KBM-7 (cell line): ENCODE results near the gene VPS11.

Source experiments
- DNase-seq: peaks from one replicate; pipeline ENCODE4 v3.0.0-alpha.2; 2015
- in situ Hi-C: fragments of 300-500 bp; cut with MboI; formaldehyde crosslinking; loops from 2 replicates; pipeline ENCODE4 v1.14.3; 2020; ENCODE audit warnings: low sequenced_read_pairs, low pct_unique_long_range_greater_than_20kb, mixed read lengths

The VPS11 gene

DNA sequence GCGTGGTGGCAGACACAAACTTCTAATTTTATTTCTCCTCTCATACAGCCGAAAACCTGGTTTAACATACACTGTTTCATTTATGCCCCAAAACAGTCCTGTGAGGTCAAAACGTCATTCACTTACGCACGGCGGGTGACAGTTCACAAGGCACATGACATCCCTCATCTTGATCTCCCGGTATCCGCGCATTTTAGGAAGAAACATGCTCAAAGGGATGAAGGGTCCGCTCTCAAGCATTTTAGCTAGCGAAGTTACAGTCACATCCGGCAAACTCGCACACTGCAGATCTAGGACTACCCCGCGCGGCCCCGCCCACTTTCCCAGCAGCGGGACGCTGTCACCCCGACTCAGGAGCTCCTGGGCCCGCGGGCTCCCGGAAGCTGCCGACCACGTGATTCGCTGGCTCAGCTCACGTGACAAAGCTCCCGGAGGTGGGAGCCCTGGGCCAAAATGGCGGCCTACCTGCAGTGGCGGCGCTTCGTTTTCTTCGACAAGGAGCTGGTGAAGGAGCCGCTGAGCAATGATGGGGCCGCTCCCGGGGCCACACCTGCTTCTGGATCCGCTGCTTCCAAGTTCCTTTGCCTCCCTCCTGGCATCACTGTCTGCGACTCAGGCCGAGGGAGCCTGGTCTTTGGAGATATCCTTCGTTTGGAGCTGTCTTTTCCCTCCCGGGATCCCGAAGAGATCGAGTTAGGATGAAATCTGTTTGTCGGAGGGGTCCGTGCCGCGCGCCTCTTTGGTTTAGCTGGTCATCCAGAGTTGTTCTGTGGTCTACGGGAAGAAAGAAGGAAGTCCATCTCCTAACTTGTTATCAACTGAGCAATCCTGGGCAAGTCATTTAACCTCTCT is at the start of gene VPS11:
Gene VPS11, plus strand, starts transcription at position 448 of the 852 bp plus-strand sequence. Its CDS starts 6 bp downstream, at position 454.
- in situ Hi-C loops, result no loop called here

DNA sequence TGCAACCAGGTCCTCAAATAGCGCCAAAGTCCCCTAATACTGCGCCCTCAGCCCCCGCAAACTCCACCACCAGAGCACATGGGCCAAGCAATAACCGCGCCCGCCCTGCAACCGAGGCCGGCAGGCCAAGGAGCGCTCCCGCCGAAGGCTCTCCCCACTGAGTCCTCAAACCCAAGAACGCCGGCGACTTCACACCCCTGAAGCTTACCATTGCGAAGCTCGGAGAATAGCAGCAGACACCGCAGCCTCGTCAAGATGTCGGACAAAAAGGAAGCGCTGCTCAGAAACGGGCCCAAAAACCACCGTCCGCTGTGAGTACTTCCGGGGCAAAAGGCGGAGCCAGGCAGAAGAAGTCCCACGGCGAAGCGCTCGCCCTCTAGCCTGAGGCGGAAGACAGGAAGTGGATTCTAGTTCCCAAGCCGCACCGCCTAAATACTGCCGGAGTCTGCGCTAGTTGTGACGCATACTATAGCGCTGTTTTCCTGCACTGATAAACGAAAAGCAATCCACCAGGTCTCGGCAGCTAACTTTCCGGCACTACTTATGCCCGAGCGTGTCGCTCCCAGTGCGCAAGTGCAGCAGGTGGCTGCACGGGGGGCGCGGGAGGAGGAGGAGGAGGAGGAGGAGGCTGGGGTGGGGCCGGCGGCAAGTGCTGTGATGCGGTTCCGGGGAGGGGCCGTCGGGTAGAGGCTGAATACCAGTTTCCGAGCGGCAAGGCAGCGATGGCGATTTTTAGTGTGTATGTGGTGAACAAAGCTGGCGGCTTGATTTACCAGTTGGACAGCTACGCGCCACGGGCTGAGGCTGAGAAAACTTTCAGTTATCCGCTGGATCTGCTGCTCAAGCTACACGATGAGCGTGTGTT is 49.3 kb upstream of the VPS11 start, which contains the start of the genes RPS25 and TRAPPC4:
Gene RPS25, minus strand, starts transcription at position 270 of the 865 bp plus-strand sequence. Its CDS starts 59 bp downstream, at position 211.
Gene TRAPPC4, plus strand, starts transcription at position 693 of the 865 bp plus-strand sequence. Its CDS starts 30 bp downstream, at position 723.
- in situ Hi-C loops, result no loop called here
- DNase-seq, result peak; percentile 97

More for the DNA sequence above, at the start of gene VPS11:
- DNase-seq, result peak; percentile 94

DNA sequence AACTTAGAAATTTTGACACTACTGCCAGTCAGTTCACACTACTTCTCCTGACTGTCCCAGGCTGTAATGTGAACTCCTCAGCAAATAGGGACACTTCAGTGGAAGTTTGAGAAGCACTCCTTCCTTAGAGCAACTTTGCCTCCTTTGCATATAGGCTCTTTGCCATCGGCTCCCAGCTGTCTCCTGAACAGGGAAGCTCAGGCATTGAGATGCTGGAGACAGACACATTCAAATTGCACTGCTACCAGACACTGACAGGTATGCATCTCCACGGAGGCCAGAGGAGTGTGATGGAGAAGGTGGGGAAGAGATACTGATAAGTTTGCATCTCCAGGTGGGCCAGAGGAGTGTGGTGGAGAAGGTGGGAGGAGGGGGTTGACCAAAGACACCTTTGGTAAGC is 47.6 kb upstream of the VPS11 start:
- DNase-seq, result no peak
- in situ Hi-C loops, result no loop called here

DNA sequence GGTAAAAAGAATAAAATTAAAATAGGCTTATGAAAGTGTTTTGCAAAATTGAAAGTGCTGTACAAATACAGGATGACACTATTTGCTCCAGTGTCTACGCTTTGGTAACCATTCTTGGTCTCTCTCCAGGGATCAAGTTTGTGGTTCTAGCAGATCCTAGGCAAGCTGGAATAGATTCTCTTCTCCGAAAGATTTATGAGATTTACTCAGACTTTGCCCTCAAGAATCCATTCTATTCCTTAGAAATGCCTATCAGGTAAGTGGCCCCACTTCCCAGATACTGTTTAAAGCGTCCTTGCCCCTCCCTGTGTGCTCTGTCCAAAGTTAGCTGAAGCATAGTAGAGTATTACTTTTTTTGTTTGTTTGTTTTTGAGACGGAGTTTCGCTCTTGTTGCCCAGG is 46.0 kb upstream of the VPS11 start:
- DNase-seq, result no peak
- in situ Hi-C loops, result no loop called here

DNA sequence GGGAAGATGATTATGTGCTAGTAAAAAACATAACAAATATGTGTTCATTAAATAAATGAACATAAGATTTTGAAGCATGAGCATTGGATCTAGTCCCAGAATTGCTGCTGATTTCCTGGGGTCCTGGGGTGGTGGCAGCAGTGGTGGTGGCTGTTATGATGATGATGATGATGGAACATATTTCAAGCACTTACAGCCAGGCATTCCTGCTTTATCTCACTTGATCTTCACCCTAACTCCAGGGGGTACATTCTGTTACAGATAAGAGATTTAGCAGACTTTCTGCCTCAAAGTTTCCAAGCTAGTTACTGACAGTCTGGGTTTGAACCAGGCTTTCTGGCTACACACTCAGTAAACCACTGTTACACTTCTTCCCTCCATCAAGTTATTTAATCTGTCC is 43.9 kb upstream of the VPS11 start:
- in situ Hi-C loops, result no loop called here
- no peak for DNase-seq

DNA sequence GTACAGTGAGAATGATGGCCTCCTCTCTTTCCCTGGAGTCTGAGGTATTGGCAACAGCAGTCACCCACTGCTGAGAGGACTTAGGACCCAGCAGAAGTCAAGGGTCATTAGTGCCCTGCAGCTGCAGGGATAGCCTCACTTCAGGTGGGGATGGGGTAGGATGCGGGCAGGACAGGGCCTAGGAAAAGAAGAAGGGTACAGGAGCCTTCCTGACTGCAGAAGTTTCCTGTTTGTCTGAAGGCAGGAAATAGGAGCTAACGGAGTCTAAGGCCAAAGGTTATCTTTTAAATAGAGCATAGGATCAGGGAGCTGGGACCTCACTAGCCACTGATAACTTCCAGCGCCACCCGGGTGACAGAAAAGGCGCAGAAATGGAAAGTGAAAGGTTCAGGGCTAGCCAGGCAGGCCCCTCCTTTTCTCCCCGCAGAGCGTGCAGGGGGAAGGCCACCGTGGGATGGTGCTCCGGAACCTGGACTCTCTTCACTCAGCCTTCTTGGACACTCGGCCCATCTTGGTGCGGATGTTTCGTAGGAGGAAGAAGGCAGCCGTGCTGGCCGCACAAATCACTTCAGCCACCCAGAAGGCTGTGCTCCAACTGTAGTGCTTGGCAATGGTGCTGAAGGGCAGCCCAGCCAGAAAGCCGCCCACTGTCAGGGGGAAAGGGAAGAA is 43.1 kb upstream of the VPS11 start:
- no peak for DNase-seq

DNA sequence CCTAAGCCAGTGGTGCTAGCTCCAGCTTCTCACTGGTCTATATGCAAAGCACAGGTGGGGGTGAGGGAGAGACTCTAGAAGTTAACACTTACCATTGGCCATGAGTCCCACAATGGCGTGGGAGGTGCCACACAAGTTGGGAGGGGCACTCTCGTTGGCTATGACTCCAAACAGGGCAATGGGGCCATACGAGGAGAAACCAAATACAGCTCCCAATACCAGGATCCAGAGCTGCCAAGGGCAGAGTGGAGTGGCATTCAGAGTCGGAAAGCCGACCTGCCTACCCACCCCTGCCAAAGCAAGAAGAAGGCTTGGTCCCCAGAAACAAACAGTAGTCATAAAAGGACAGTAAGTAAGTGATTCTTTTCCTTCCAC is 42.5 kb upstream of the VPS11 start:
- in situ Hi-C loops, result no loop called here
- no peak for DNase-seq

More for the DNA sequence above, 43.1 kb upstream of the VPS11 start:
- in situ Hi-C loops, result no loop called here

DNA sequence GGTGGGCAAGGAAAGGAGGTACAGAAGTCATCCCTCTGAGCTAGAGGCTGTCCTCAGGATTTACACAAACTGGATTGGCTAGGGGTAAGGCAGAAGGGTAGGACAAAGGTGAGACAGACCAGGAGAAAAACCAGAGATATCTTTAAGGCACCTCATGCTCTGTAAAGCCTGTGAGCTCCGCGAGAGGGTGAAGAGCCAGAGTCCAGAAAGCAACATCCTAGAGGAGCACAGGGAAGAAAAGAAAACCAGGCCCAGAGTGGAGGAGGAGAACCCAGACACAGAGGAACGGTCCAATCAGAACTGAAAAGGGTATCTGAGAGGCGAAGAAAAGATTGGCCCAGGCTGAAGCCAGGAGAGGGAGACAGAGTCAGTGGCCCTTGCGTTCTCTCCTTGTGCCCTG is 42.1 kb upstream of the VPS11 start:
- in situ Hi-C loops, result no loop called here

DNA sequence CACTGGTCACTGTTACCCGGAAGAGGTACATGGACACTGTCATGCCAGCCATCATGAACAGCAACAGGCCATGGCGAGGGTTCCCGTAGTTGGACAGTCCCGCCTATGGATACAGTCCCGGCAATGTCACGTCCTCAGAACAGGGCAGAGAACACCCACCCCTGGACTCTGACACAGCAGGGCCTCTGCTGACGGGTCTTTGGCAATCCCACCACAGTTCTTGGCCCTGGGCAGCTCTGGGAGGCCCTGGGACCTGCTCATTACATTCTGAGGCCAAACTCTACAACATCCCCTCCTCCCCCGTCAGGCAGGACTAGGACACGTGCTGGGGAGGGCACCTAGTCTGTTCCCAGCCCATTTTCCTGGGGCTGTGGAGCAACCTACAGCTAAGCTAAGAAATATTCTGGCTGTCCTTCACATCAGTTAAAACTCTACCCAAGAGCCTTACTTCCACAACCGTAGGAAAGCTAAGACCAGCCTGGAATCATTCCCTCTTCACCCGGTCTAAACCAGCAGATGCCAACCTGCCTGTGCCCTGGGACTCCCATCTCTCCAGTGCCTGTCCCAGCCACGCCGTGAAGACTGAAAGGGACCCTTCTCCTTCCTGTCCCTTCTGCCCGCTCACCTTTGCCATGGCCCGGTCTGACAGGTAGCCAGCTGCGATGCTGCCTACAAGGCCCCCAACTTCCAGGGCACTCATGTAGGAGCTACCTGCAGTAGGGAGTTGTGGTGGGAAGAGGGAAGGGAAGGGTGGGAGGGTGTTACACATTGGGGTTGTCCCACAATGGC is 41.4 kb upstream of the VPS11 start:
- in situ Hi-C loops, result no loop called here
- DNase-seq, result no peak

More for the DNA sequence above, 42.1 kb upstream of the VPS11 start:
- DNase-seq, result no peak

DNA sequence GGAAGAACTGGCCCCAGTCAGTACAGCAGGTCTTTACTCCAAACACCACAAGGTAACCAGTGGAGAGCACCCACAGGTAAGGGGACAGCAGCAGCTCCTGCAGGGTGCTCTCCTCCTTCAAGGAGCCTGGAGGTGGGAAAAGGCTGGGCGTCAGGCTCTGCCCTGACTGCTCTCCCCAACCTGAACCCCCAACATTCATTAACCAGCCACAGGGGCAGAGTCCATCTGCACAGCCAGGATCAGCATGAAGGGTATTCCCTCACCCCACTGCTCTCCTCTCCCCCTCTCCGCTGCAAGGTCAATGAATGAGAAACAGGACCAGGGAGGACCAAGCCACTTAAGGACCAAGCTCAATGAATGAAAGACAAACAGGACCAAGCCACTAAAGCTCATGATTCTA is 40.6 kb upstream of the VPS11 start:
- in situ Hi-C loops, result no loop called here
- no peak for DNase-seq

DNA sequence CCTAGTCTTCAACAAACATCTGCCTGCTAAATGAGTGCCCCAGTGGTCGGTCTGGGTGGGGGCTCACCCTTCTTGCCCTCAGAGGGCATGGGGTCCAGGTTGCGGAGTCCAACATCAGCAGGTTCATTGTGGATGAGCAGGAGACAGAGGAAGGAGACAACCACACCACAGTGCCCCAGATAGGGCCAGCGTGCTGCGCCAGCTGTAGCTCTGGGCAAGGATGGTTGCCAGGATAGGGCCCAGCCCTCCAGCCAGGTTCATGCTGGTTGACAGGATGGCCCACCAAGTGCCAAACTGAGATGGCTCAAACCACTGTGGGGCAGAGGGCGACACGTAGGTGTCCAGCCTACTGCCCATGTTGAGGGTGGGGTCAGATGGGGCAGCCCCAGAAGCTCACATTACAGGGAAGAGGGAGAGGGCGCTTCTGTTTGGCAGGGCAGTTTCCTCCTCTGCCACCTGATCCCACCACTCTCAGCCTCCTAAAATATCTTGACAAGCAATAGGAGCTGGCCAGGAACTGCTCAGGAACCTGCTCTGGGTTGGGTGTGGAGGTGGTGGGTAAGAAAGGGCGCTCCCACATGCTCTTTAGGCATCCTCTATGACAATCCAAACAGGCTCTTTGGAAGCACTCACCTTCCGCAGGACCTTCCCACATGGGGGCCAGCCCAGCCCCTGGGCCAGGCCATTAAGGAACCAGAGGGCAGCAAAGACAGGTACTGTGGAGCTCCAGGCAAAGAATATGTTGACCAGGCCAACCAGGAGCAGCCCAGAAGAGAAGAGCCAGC is 39.9 kb upstream of the VPS11 start:
- in situ Hi-C loops, result no loop called here
- DNase-seq, result no peak

DNA sequence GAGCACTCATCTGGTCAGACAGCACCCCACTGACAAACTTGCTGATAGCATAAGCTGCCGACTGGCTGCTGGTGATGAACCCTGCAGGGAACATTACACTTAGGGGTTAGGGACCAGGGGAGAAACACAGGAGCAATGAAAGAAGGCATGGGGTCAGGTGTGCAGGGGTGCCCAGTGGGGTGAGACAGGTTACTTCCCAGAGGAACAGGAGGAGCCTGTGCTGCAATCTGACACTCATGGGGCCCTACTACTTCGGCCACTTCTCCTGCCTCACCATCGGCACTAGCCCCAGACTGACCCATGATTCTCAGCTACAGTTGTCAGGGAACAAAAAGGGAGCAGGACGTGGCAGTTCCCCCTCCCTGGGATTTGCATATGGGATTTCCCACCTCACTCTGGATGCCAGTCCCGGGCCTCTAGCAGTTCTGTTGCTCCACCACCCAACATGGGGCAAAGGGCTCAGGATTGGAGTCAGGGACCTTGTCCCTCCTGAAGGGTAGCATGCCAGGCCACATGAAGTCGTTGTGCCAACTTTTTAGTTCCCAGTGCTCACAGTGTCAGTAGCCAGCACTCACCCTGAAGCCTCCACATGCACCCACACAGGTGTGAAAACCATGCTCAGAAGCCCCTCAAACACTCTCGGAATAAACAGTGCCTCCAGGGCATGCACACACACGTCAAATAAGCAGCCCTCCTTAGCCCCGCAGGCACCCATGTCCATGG is 39.1 kb upstream of the VPS11 start:
- in situ Hi-C loops, result no loop called here
- no peak for DNase-seq

DNA sequence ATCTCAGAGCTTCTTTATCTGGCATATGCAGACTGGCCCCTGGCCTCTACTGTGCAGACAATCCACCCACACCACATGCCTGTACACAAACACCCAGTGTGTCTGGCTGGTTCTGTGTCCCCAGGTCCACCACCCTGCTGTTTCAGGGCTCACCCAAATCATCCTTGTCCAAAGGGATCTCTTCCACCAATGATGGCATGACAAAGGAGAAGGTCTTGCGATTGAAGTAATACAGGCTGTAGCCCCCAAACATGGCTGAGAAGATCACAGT is 38.6 kb upstream of the VPS11 start:
- in situ Hi-C loops, result no loop called here
- no peak for DNase-seq

DNA sequence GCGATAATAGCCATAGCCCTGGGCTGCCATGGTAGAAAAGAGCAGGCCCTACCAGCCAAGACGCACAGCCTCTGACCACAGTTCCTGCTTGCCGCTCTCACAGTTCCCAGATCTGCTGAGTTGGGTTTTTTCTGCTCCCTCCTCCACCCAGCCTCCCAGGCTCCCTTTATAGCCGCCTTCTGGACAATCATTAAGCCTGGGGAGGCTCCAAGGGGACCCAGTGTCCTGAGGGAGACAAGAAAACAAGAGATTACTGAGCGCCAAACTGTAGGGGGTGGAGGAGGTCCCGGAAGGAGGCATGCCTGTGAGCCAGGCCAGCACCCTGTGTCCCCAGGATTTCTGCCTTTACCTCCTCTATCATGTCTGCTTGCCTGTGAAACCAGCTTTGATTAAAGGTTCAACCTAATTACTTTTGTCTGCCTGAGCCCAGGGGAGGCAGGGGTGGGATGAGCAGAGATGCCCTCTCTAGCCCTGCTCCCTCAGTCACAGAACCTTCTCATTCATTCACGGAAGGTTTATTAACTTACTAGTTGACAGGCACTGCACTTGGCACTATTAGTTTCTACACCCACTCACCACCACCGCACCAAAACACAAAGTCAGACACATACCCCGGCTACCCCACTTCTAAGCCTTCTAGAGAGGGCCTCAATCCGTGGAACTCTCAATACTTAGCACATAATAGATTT is 38.1 kb upstream of the VPS11 start:
- peak; percentile 51 for DNase-seq
- in situ Hi-C loops, result no loop called here

DNA sequence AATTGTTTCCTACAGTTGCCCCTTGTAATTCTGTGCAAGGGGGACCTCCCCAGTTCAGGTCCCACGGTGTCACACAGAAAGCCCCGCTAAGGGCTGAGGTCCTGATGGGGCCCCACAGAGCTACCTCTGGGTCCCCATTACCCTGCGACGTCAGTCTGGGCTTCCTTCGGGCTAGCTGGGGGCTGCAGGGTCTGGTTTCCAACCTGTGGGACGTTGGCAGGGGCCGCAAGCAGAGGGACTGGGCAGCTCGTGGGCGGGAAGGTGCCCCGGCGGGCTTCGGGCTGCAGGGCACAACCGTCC is 37.6 kb upstream of the VPS11 start:
- in situ Hi-C loops, result no loop called here
- DNase-seq, result no peak

DNA sequence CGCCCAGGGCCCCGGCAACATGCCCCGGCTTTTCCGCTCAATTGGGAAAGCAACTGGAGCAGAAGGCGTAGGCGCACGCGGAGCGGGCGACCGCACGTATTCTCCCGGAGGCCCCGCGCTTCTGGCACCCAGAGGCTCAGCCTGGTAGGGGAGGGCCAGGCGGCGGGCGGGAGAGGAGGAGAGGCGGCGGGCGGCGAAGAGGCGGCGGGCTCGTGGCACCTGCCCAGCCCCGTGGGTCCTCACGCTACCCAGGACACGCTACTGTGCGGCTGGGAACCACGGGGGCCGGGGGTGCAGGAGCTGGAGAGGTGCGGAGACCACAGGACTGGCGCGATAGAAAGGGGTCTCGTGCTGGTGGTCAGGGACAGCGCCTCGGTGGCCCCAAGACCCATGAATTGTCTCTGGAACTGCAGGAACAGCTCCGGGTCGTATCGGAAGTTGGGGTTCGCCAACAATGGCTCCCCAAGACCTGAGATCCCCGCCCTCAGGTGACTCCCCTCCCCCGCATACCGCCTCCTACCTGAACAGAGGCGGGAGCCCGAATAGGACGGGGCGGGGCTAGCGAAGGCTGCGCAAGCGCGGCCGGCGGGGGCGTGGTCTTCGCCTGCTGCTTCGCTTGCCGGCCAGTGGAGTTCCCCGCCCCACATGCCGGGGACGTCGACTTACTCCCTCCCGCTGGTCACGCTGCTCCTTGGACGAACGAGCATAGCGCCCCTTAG is 37.1 kb upstream of the VPS11 start, which contains the start of gene SLC37A4:
Gene SLC37A4, minus strand, starts transcription at position 549 of the 719 bp plus-strand sequence.
- in situ Hi-C loops, result no loop called here

DNA sequence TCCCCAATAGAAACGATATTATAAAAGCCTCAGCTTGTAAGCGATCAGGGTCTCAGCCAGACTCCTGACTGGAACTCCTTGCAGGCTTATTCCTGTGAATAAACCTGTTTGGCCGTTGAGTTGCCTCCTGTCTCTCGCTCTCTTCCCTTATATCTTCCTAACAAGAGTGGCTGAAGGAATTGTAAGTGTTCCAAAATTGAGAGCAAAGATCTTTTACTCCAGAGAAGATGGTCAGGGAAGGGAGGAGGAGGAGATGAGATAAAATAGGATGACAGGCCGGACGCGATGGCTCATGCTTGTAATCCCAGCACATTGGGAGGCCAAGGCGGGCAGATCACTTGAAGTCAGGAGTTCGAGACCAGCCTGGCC is 35.7 kb upstream of the VPS11 start:
- in situ Hi-C loops, result no loop called here
- DNase-seq, result no peak

More for the DNA sequence above, 37.1 kb upstream of the VPS11 start, which contains the start of gene SLC37A4:
- peak; percentile 97 for DNase-seq
